ENCODE data around the gene STMN3. TPM values are rescaled to one million over a fixed set of nuclear protein-coding genes. Genes with fewer than 3 reads are reported as not detected.
"Not testable (repeated sequence)": the region's sequence is repeated elsewhere in the genome, so short reads cannot be mapped to it uniquely, and the experiment has no call there.

The STMN3 gene
- total and polyA plus RNA-seq, 11 donors = 2.9 to 15.6 (median 5.2) TPM

- TF ChIP-seq CTCF (IDR thresholded peaks at IDR 0.05) = no peak
- TF ChIP-seq POLR2A (IDR thresholded peaks at IDR 0.05) = no peak
- Histone ChIP-seq H3K9me3 (no peaks in the 10 kb centered on the region), H3K27ac (no peak overlapping the region), H3K4me3 (no peak overlapping the region), H3K27me3 (no peaks in the 10 kb centered on the region), H3K4me1 (peaks cover 0 to 11% (median 0%) of the 10 kb centered on the region in 12 donors), H3K36me3 (peaks cover 0 to 56% (median 44%) of the 10 kb centered on the region in 9 donors)
- intact Hi-C loops (cut with DNase I) = loop anchor here in 2 of 10 donors (10.0 kb wide), 2 partner anchors 72 to 358 kb away; partner anchors contain the start of genes SAMD10 (in 1 of the 2) and SRMS (in 1 of the 2)
- DNase-seq (peak in 1 of 5 donors; percentile 60), ATAC-seq (no peak)
- WGBS, 4 donors = 92 to 98% (median 96%) methylated on average over 26 to 41 of the region's 41 CpGs
Observed at GRCh38 chr20:63617092-63617875, 35.9 kb downstream of the STMN3 start.

- peak in 6 of 12 donors; percentile 14 to 34 (median 24) for TF ChIP-seq CTCF (IDR thresholded peaks at IDR 0.05)
- H3K27ac ChIP-seq, ATAC-seq, H3K27me3 ChIP-seq, H3K9me3 ChIP-seq, H3K4me3 ChIP-seq: not testable (repeated sequence)
- DNase-seq = peak in 2 of 5 donors; percentile 22 to 47
- WGBS, 4 donors = 77 to 91% (median 81%) methylated on average over 17 to 18 of the region's 18 CpGs
- Histone ChIP-seq H3K36me3 (peaks cover 0 to 51% (median 41%) of the 10 kb centered on the region in 9 donors), H3K4me1 (peaks cover 0 to 14% (median 0%) of the 10 kb centered on the region in 12 donors)
- intact Hi-C loops (cut with DNase I) = loop anchor here in 5 of 10 donors (2.0 to 10.0 kb wide), 5 partner anchors 69 to 361 kb away; partner anchors contain the start of genes PTK6 (in 1 of the 5), SAMD10 (in 1 of the 5) and SRMS (in 1 of the 5)
Observed at GRCh38 chr20:63613863-63614594, 39.2 kb downstream of the STMN3 start.

GRCh38 chr20:63612276-63612931 lies 40.8 kb downstream of the STMN3 start:
- H3K4me1 ChIP-seq = peaks cover 0 to 14% (median 0%) of the 10 kb centered on the region in 12 donors
- peaks cover 0 to 35% (median 26%) of the 10 kb centered on the region in 9 donors for H3K36me3 ChIP-seq
- H3K4me3 ChIP-seq = no peak overlapping the region
- intact Hi-C loops (cut with DNase I) = loop anchor here in 5 of 10 donors (2.0 to 10.0 kb wide), 5 partner anchors 68 to 362 kb away; partner anchors contain the start of genes PTK6 (in 1 of the 5), SAMD10 (in 1 of the 5) and SRMS (in 1 of the 5)
- ATAC-seq = peak in 3 of 4 donors; percentile 31 to 48 (median 36)
- peak overlapping the region in 1 of 12 donors; percentile 32 for H3K27ac ChIP-seq
- TF ChIP-seq CTCF (IDR thresholded peaks at IDR 0.05) (no peak), POLR2A (IDR thresholded peaks at IDR 0.05) (no peak)
- H3K9me3 ChIP-seq = no peaks in the 10 kb centered on the region
- WGBS, 4 donors = 76 to 82% (median 79%) methylated on average over 19 to 20 of the region's 20 CpGs
- peak in 2 of 5 donors; percentile 12 to 29 for DNase-seq
- no peaks in the 10 kb centered on the region for H3K27me3 ChIP-seq
